CD4-positive, alpha-beta T cell treated with Interleukin-17A for 4 hours (primary cell): Measurements from ENCODE around the gene SRPX.

Experiments
- DNase-seq: peaks from one replicate; pipeline ENCODE4 v3.0.0-alpha.2; 2020; ENCODE audit warnings: mixed read lengths

The SRPX gene

GRCh38 chrX:38129366-38129765 lies 91.3 kb downstream of the SRPX start:
- no peak for DNase-seq

DNA sequence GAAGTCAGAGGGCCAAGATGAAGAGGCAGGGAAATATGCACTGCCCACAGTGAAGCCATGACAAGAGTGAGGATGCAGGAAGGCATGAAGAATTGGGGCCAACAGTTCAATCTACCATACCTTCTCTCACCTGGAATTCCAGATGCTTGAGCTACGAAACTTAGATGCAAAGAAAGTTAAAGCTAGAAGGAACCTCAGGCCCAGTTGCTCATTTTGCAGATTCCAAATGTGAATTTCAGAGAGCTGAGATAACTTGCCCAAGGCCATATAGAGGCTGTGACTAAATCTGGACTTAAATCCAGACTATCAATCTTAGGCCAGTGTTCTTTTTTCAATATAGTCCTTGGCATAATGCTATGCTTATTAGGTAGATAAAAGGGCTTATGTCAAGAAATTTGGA lies 92.7 kb downstream of the SRPX start:
- no peak for DNase-seq

DNA sequence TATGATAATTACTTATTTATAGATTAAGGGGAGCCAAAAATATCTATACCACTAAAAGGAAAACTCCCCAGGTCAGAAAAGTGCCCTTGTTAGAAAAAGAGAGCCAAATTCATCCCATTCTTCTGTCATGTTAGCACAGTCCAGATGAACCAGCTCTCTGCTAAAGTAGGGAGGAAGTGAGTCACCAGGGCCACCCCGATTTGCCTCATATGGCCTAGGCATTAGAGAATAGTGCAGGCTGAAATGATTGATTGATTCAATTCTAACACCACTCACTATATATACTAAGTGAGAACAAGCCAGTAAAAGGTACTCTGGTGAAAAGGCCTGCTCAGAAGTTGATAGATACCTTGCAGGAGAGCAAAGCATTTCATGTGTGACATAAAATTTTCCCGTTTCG lies 94.5 kb downstream of the SRPX start:
- no peak for DNase-seq

GRCh38 chrX:38124000-38124399 lies 96.7 kb downstream of the SRPX start:
- DNase-seq: no peak

- DNase-seq: no peak
Measured at GRCh38 chrX:38117485-38117884, 103.2 kb downstream of the SRPX start.

- DNase-seq: no peak
Measured at GRCh38 chrX:38116706-38117105, 104.0 kb downstream of the SRPX start.

GRCh38 chrX:38112566-38112965 lies 108.1 kb downstream of the SRPX start:
- no peak for DNase-seq

DNA sequence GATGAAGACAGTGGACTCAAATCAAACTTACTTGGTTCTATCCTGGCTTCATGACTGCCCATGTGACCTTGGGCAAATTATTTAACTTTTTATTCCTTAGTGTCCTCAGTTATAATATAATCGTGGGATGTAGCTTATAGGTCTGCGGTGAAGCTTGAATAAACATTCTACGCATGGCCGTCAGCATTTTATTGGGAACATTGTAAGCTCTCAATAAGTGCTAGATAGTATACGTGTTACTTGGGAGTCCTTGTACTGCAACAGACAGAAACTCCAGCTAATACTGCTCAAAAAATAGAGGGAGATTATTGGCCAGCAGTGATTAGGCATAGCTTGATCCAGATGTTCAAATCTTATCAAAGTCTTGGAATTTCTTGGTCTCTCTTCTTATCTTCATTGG lies 109.5 kb downstream of the SRPX start:
- no peak for DNase-seq

DNA sequence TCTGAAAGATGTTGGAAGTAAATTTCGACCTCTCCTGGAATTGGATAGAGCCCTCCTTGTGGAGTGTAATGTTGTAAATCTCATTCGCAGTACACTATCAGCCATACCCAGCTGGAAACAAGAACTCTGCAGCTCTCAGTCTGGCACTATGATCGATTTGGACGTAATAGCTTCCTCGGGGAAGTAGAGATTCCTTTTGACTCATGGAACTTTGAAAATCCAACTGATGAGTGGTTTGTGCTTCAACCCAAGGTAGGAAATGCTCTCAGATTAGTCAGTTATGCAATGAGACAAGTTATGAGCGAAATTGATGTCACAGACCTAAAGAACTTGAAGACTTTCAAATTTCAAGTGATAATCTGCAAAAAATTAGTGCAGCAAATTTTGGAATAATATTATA lies 110.4 kb downstream of the SRPX start:
- DNase-seq: no peak

GRCh38 chrX:38109042-38109898 lies 111.4 kb downstream of the SRPX start:
- DNase-seq: no peak

DNA sequence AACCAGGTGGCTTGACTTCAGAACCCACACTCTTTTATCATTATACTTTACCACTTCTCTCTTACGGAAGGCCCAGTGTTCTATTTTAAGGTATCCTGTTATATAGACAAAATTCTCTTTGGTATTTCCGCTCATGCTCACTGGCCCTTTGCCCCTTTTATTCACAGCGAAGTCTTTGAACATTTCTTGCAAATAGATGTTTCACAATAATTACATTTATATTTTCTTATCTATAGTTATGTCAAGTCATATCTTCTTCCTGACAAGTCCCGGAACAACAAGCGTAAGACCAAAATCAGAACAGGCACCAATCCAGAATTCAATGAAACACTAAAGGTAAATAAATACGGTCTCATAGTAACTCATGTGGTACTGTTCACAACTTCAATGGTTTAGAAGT lies 112.3 kb downstream of the SRPX start:
- DNase-seq: no peak

DNA sequence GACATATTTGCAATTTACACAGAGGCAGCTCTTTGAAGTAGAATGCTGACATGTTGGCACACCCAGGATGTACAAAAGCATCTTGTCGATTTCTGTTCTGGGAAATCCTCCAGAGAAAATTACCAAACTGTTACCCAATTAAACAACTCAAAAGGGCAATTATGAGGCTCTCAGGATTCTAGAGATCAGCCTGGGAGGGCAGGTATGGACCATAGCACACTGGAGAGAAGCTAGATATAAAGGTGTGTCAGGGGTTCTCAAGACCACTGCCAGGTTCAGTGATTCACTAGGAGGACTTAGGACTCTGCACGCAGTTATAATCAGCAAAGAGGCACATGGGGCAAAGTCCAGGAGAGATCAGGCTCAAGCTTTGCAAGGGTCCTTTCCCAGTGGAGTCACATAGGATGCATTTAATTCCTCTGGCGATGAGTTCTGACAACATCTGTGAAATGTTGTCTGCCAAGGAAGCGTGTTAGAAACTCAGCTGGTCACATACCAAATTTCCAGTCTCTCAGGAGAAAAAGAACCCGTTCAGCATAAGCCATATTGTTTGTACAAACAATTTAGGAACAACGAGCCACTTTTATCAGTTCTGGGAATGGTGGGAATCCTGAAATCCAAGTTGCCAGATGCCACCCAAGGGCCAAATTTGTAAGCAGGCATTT lies 113.5 kb downstream of the SRPX start:
- DNase-seq: no peak

GRCh38 chrX:38105216-38105725 lies 115.4 kb downstream of the SRPX start:
- no peak for DNase-seq

DNA sequence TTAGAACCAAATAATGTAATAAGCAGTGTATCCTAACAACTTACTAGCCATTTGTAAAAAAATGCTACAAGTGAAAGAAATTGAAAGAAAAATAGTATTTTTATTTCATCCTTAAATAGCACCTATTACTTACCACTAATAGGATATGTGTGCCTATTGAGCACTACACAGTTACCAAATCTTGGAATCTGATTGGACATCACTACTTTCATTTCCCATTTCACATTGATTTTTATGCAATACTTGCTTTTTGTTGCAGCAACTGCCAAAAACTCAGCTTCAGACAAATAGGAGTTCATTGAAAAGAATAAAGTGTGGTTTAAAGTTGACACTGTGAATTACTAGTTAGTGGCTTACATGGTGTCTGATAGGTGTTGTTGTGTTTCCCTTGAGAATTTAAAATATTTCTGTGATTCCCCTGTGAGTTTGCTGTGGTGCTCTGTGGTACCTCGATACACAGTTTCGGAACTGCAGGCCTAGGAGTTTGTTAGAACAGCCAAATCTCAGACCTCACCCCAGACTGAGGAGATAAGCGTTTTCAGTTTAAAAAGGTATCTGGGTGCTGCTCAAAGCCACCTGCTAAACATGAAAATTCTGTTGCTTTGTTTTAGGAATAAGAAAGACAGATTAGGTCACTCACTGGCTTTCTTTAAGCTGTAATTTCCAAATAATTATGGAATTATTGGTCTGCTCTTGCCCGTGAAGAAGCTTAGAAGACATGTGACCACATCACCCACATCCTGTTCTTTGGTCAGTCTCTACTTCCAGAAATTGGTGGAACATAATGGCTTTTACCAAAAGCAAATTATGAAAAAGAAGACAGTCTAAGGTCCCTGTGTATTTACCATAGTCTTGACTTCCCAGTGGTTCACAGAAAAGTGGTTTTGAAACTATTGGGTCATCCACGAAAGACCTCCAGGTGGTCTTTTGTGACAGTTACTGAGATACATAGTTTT lies 116.5 kb downstream of the SRPX start:
- no peak for DNase-seq

- DNase-seq: no peak
Measured at GRCh38 chrX:38102875-38103274, 117.8 kb downstream of the SRPX start.

DNA sequence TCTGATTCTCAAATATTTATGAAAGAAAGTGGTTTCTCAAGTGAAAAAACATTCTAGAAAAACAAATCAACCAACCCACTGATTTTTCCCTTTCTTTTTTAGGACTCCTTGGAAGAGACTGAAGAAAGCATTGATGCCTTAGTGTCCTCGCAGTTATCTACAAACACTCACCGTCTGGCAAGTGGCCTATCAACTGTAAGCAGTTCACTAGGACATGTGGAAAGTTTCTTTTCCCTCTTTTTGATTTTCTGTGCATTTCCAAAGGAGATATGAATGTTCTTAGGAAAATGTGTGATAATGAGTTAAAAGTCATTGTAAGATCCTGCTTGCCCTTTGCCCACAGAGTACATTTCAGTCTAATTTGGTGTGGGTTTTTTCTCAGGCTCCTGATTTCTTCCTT lies 118.4 kb downstream of the SRPX start:
- no peak for DNase-seq

DNA sequence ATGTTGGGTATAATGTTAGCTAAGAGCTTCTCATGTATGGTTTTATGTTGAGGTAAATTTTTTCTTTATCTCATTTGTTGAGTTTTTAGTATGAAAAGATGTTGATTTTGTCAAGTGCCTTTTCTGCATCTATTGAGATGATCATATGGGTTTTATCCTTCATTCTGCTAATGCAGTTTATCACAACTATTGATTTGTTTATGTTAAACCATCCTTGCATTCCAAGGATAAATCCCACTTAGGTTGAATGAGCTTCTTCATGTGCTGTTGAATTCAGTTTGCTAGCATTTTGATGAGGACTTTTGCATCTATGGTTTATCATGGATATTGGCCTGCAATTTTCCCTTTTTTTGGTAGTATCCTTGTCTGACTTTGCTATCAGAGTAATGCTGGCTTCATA lies 121.0 kb downstream of the SRPX start:
- DNase-seq: no peak
